Frontal cortex (tissue), 4 donors: ENCODE results near the gene TRPV2. TPM values are rescaled to one million over a fixed set of nuclear protein-coding genes. Genes with fewer than 3 reads are reported as not detected.
"Not testable (repeated sequence)": the region's sequence is repeated elsewhere in the genome, so short reads cannot be mapped to it uniquely, and the experiment has no call there.

Experiments used
- DNase-seq, 2 donors: peaks; one replicate each; pipeline ENCODE4 v3.0.0; 2012; ENCODE audit warnings: low spot score in 2 of 2
- FAIRE-seq: peaks from 2 replicates; lab custom pipeline; 2012; peaks lifted over from hg19 to GRCh38; lab: Jason Lieb, UNC
- total RNA-seq: library from RNA; depleted of rRNA; stranded (reverse); fragments of >200 nt; gene quantifications from one replicate; pipeline ENCODE4 v1.2.3, GENCODE V29; 2014
- donor health status: control.
- donor health status: control.
- donor health status: control.

The TRPV2 gene
- total RNA-seq, result 2.4 TPM

- no peak for DNase-seq
These were observed at the start of gene TRPV2 for GRCh38 chr17:16415031-16415924. Gene TRPV2, plus strand, starts transcription at chr17:16415571. Its CDS starts 2,098 bp downstream, at chr17:16417669.

GRCh38 chr17:16371742-16372141 is 43.6 kb upstream of the TRPV2 start:
- FAIRE-seq, result no peak
- DNase-seq, result no peak

More at GRCh38 chr17:16415031-16415924, at the start of gene TRPV2:
- no peak for FAIRE-seq

GRCh38 chr17:16374146-16374938 is 41.0 kb upstream of the TRPV2 start:
- FAIRE-seq, result no peak
- no peak for DNase-seq

GRCh38 chr17:16377941-16378341 is 37.4 kb upstream of the TRPV2 start:
- FAIRE-seq, result no peak
- no peak for DNase-seq

GRCh38 chr17:16378636-16379282 is 36.6 kb upstream of the TRPV2 start:
- no peak for FAIRE-seq
- no peak for DNase-seq

GRCh38 chr17:16379654-16380053 is 35.7 kb upstream of the TRPV2 start:
- no peak for DNase-seq
- FAIRE-seq, result no peak

- peak; percentile 34 for FAIRE-seq
- DNase-seq, result peak; percentile 82 to 84
These were observed 34.5 kb upstream of the TRPV2 start, which contains the start of gene UBB for GRCh38 chr17:16380640-16381495. Gene UBB, plus strand, starts transcription at chr17:16381091. Its CDS starts 817 bp downstream, at chr17:16381908.

- DNase-seq (no peak), FAIRE-seq (no peak)
These were observed 33.9 kb upstream of the TRPV2 start for GRCh38 chr17:16381496-16381820.

GRCh38 chr17:16383216-16383615 is 32.2 kb upstream of the TRPV2 start:
- no peak for FAIRE-seq
- no peak for DNase-seq

GRCh38 chr17:16383772-16384287 is 31.5 kb upstream of the TRPV2 start:
- FAIRE-seq, result no peak
- no peak for DNase-seq

GRCh38 chr17:16384557-16384956 is 30.8 kb upstream of the TRPV2 start:
- FAIRE-seq, result no peak
- no peak for DNase-seq

- not testable (repeated sequence) for FAIRE-seq, DNase-seq
These were observed 29.3 kb upstream of the TRPV2 start for GRCh38 chr17:16386126-16386507.

GRCh38 chr17:16391451-16391850 is 23.9 kb upstream of the TRPV2 start:
- FAIRE-seq, result no peak
- no peak for DNase-seq

- DNase-seq, FAIRE-seq: not testable (repeated sequence)
These were observed 22.9 kb upstream of the TRPV2 start for GRCh38 chr17:16392491-16392890.

- not testable (repeated sequence) for DNase-seq, FAIRE-seq
These were observed 19.5 kb upstream of the TRPV2 start for GRCh38 chr17:16395887-16396286.

GRCh38 chr17:16396693-16397092 is 18.7 kb upstream of the TRPV2 start:
- not testable (repeated sequence) for FAIRE-seq, DNase-seq

GRCh38 chr17:16398270-16399267 is 16.8 kb upstream of the TRPV2 start:
- DNase-seq (no peak), FAIRE-seq (no peak)

- not testable (repeated sequence) for FAIRE-seq, DNase-seq
These were observed 11.5 kb upstream of the TRPV2 start for GRCh38 chr17:16403847-16404246.
